Karpas-422 (cell line): ENCODE results near the gene PTMA. TPM values are rescaled to one million over a fixed set of nuclear protein-coding genes. Genes with fewer than 3 reads are reported as not detected.
A peak's percentile ranks its signal among the peaks of the same experiment; 100 is the strongest.
"Not testable (repeated sequence)": the region's sequence is repeated elsewhere in the genome, so short reads cannot be mapped to it uniquely, and the experiment has no call there.

ENCODE experiments used
- DNase-seq: peaks from one replicate; pipeline ENCODE4 v3.0.0-alpha.2; 2015
- H2AFZ ChIP-seq: fragments of 200-600 bp; sonication (generic); 2 replicates; pipeline ENCODE4 v1.6.1; 2014; ENCODE audit warnings: antibody characterized with exemption, low read length, mixed read lengths
- H3K27ac ChIP-seq: fragments of 200-600 bp; sonication (generic); 2 replicates; pipeline ENCODE4 v1.5.1; 2014; ENCODE audit warnings: mild to moderate bottlenecking, low read length, moderate library complexity
- H3K27me3 ChIP-seq: fragments of 200-600 bp; sonication (generic); 2 replicates; pipeline ENCODE4 v1.6.1; 2014; ENCODE audit warnings: low read length, mixed read lengths
- H3K36me3 ChIP-seq: fragments of 200-600 bp; sonication (generic); 2 replicates; pipeline ENCODE4 v1.6.1; 2014; ENCODE audit warnings: low read length, mixed read lengths; ENCODE audit not compliant: insufficient read depth
- H3K4me1 ChIP-seq: fragments of 200-600 bp; sonication (generic); 2 replicates; pipeline ENCODE4 v1.6.1; 2014; ENCODE audit warnings: mild to moderate bottlenecking, low read length, mixed read lengths
- H3K4me2 ChIP-seq: fragments of 200-600 bp; sonication (generic); 2 replicates; pipeline ENCODE4 v1.6.1; 2014; ENCODE audit warnings: low read length, low read depth, mild to moderate bottlenecking; ENCODE audit not compliant: poor library complexity, severe bottlenecking
- H3K4me3 ChIP-seq: fragments of 200-600 bp; sonication (generic); 2 replicates; pipeline ENCODE4 v1.5.1; 2014; ENCODE audit warnings: mild to moderate bottlenecking, antibody characterized with exemption, low read length, mixed read lengths
- H3K79me2 ChIP-seq: fragments of 200-600 bp; sonication (generic); 2 replicates; pipeline ENCODE4 v1.6.1; 2014; ENCODE audit warnings: mild to moderate bottlenecking, low read length, mixed read lengths
- H3K9ac ChIP-seq: fragments of 200-600 bp; sonication (generic); 2 replicates; pipeline ENCODE4 v1.6.0; 2014; ENCODE audit warnings: low read length
- H3K9me2 ChIP-seq: fragments of 200-600 bp; sonication (generic), shearing (Covaris generic); replicated peaks from 2 replicates; pipeline ENCODE4 v1.6.0; 2014; ENCODE audit warnings: mild to moderate bottlenecking, low read length, moderate library complexity; ENCODE audit not compliant: insufficient read depth
- H3K9me3 ChIP-seq: fragments of 300-700, 200-600 bp; sonication (generic); 2 replicates; pipeline ENCODE4 v1.6.1; 2014; ENCODE audit warnings: low read length, mixed read lengths
- H4K20me1 ChIP-seq: fragments of 200-600 bp; sonication (generic); 2 replicates; pipeline ENCODE4 v1.6.1; 2014; ENCODE audit warnings: mild to moderate bottlenecking, antibody characterized with exemption, low read length, low read depth; ENCODE audit not compliant: insufficient read depth
- total RNA-seq: library from RNA; depleted of rRNA; stranded (reverse); fragments of >200 nt; shearing (Covaris generic); gene quantifications from 2 replicates; pipeline ENCODE4 v1.2.3, GENCODE V29; 2014; ENCODE audit warnings: low replicate concordance

PTMA gene
- total RNA-seq, 1 experiment from 2014 or later, result 1,657 TPM

- H3K79me2 ChIP-seq, result peaks cover 47% of the 10 kb centered on the region
- peaks cover 35% of the 10 kb centered on the region for H4K20me1 ChIP-seq
- H3K4me2 ChIP-seq, result peak overlapping the region; percentile 87
- no peak overlapping the region for H2AFZ ChIP-seq
- peak overlapping the region; percentile 100 for H3K9ac ChIP-seq
- H3K36me3 ChIP-seq, result peaks cover 39% of the 10 kb centered on the region
- DNase-seq, result peak; percentile 92
- no peaks in the 10 kb centered on the region for H3K9me2 ChIP-seq
- peak overlapping the region; percentile 99 for H3K27ac ChIP-seq
- no peaks in the 10 kb centered on the region for H3K27me3 ChIP-seq
- H3K9me3 ChIP-seq, result no peaks in the 10 kb centered on the region
- H3K4me3 ChIP-seq, result peak overlapping the region; percentile 98
- peaks cover 45% of the 10 kb centered on the region for H3K4me1 ChIP-seq
Observed at GRCh38 chr2:231709981-231710798, 1.9 kb downstream of the PTMA start.

GRCh38 chr2:231710799-231711676 is 2.7 kb downstream of the PTMA start:
- H3K36me3 ChIP-seq, result peaks cover 39% of the 10 kb centered on the region
- peaks cover 38% of the 10 kb centered on the region for H3K4me1 ChIP-seq
- peaks cover 35% of the 10 kb centered on the region for H4K20me1 ChIP-seq

GRCh38 chr2:231711677-231712450 is 3.5 kb downstream of the PTMA start:
- H3K36me3 ChIP-seq, result peaks cover 39% of the 10 kb centered on the region
- H3K27ac ChIP-seq, result peak overlapping the region; percentile 99
- H3K27me3 ChIP-seq, result no peaks in the 10 kb centered on the region
- peak overlapping the region; percentile 100 for H3K9ac ChIP-seq
- H3K4me1 ChIP-seq, result peaks cover 35% of the 10 kb centered on the region
- peak; percentile 46 for DNase-seq
- no peaks in the 10 kb centered on the region for H3K9me3 ChIP-seq
- H3K79me2 ChIP-seq, result peaks cover 44% of the 10 kb centered on the region
- H3K4me3 ChIP-seq, result peak overlapping the region; percentile 98
- peak overlapping the region; percentile 87 for H3K4me2 ChIP-seq
- H4K20me1 ChIP-seq, result peaks cover 35% of the 10 kb centered on the region
- no peaks in the 10 kb centered on the region for H3K9me2 ChIP-seq
- no peak overlapping the region for H2AFZ ChIP-seq

More at GRCh38 chr2:231710799-231711676, 2.7 kb downstream of the PTMA start:
- H3K27ac ChIP-seq, result peak overlapping the region; percentile 99
- H3K27me3 ChIP-seq, result no peaks in the 10 kb centered on the region
- H3K4me3 ChIP-seq, result peak overlapping the region; percentile 98
- H3K9me3 ChIP-seq, result no peaks in the 10 kb centered on the region
- no peak overlapping the region for H2AFZ ChIP-seq
- peak overlapping the region; percentile 87 for H3K4me2 ChIP-seq
- H3K9ac ChIP-seq, result peak overlapping the region; percentile 100
- no peaks in the 10 kb centered on the region for H3K9me2 ChIP-seq
- DNase-seq, result peak; percentile 68
- peaks cover 44% of the 10 kb centered on the region for H3K79me2 ChIP-seq

GRCh38 chr2:231712451-231713021 is 4.2 kb downstream of the PTMA start:
- not testable (repeated sequence) for H3K9me2 ChIP-seq, H2AFZ ChIP-seq, H3K9me3 ChIP-seq, H3K27me3 ChIP-seq
- peak overlapping the region; percentile 87 for H3K4me2 ChIP-seq
- peaks cover 32% of the 10 kb centered on the region for H3K4me1 ChIP-seq
- peaks cover 39% of the 10 kb centered on the region for H3K36me3 ChIP-seq
- DNase-seq, result peak; percentile 68
- H3K79me2 ChIP-seq, result peaks cover 43% of the 10 kb centered on the region
- H3K9ac ChIP-seq, result peak overlapping the region; percentile 100
- peaks cover 35% of the 10 kb centered on the region for H4K20me1 ChIP-seq
- H3K4me3 ChIP-seq, result peak overlapping the region; percentile 98; the same call in 1 of the 2 replicates
- H3K27ac ChIP-seq, result peak overlapping the region; percentile 99

- Histone ChIP-seq H3K4me1 (peaks cover 36% of the 10 kb centered on the region), H3K36me3 (peaks cover 39% of the 10 kb centered on the region), H4K20me1 (peaks cover 35% of the 10 kb centered on the region), H3K27ac (peak overlapping the region; percentile 79), H3K79me2 (peaks cover 40% of the 10 kb centered on the region)
- not testable (repeated sequence) for DNase-seq, H3K4me3 ChIP-seq, H3K9me3 ChIP-seq, H2AFZ ChIP-seq, H3K4me2 ChIP-seq, H3K9ac ChIP-seq, H3K9me2 ChIP-seq, H3K27me3 ChIP-seq
Observed at GRCh38 chr2:231713406-231713729, 5.0 kb downstream of the PTMA start.

GRCh38 chr2:231713730-231714638 is 5.7 kb downstream of the PTMA start:
- Histone ChIP-seq H3K4me2 (no peak overlapping the region), H3K9ac (peak overlapping the region; percentile 29; the same call in 1 of the 2 replicates), H3K79me2 (peaks cover 34% of the 10 kb centered on the region), H3K4me3 (no peak overlapping the region), H2AFZ (no peak overlapping the region), H4K20me1 (peaks cover 30% of the 10 kb centered on the region), H3K9me3 (no peaks in the 10 kb centered on the region), H3K4me1 (peaks cover 40% of the 10 kb centered on the region), H3K27ac (peak overlapping the region; percentile 79), H3K36me3 (peaks cover 34% of the 10 kb centered on the region), H3K27me3 (no peaks in the 10 kb centered on the region), H3K9me2 (no peaks in the 10 kb centered on the region)
- DNase-seq, result peak; percentile 97
